IgD-negative memory B cell (primary cell): ENCODE measurements around the gene CEP131. TPM values are rescaled to one million over a fixed set of nuclear protein-coding genes. Genes with fewer than 3 reads are reported as not detected.

Source experiments
- H3K27ac Mint-ChIP-seq, 3 donors: one replicate each; pipeline ENCODE4 v1.8.0; 2020 to 2022; ENCODE audit warnings: mild to moderate bottlenecking in 3 of 3, mixed read lengths in 3 of 3, moderate library complexity in 1 of 3
- H3K27me3 Mint-ChIP-seq: one replicate; pipeline ENCODE4 v1.8.0; 2021; ENCODE audit warnings: mixed read lengths
- H3K36me3 Mint-ChIP-seq: one replicate; pipeline ENCODE4 v1.8.0; 2020; ENCODE audit warnings: mild to moderate bottlenecking, mixed read lengths
- H3K4me1 Mint-ChIP-seq, 3 donors: one replicate each; pipeline ENCODE4 v1.8.0; 2020 to 2022; ENCODE audit warnings: mixed read lengths in 3 of 3, mild to moderate bottlenecking in 1 of 3
- H3K4me3 Mint-ChIP-seq, 4 donors: one replicate each; pipeline ENCODE4 v1.8.0; 2020 to 2022; ENCODE audit warnings: mild to moderate bottlenecking in 4 of 4, mixed read lengths in 4 of 4, moderate library complexity in 3 of 4
- H3K9me3 Mint-ChIP-seq, 3 donors: one replicate each; pipeline ENCODE4 v1.8.0; 2020 to 2021; ENCODE audit warnings: mixed read lengths in 3 of 3, mild to moderate bottlenecking in 1 of 3
- polyA plus RNA-seq: library from polyadenylated mRNA; unstranded; fragments of 300-500 nt; fragmentation: Illumina TruSeq; gene quantifications from one replicate; pipeline ENCODE4 v1.2.3, GENCODE V29; 2021

CEP131 gene
- polyA plus RNA-seq, 1 donor from 2014 or later = 10.8 TPM

GRCh38 chr17:81196505-81197408 is 26.0 kb downstream of the CEP131 start:
- no peaks in the 10 kb centered on the region for H3K27me3 Mint-ChIP-seq
- no peak overlapping the region for H3K27ac Mint-ChIP-seq
- H3K4me1 Mint-ChIP-seq = no peaks in the 10 kb centered on the region
- no peaks in the 10 kb centered on the region for H3K36me3 Mint-ChIP-seq
- no peaks in the 10 kb centered on the region for H3K9me3 Mint-ChIP-seq
- no peak overlapping the region for H3K4me3 Mint-ChIP-seq

GRCh38 chr17:81195941-81196495 is 26.7 kb downstream of the CEP131 start:
- no peaks in the 10 kb centered on the region for H3K36me3 Mint-ChIP-seq
- no peak overlapping the region for H3K4me3 Mint-ChIP-seq
- no peaks in the 10 kb centered on the region for H3K27me3 Mint-ChIP-seq
- no peak overlapping the region for H3K27ac Mint-ChIP-seq
- H3K4me1 Mint-ChIP-seq = no peaks in the 10 kb centered on the region
- no peaks in the 10 kb centered on the region for H3K9me3 Mint-ChIP-seq

- Mint-ChIP-seq H3K4me1 (no peaks in the 10 kb centered on the region), H3K4me3 (no peak overlapping the region), H3K36me3 (no peaks in the 10 kb centered on the region), H3K27ac (no peak overlapping the region), H3K27me3 (no peaks in the 10 kb centered on the region), H3K9me3 (no peaks in the 10 kb centered on the region)
Measured at GRCh38 chr17:81194941-81195901, 27.5 kb downstream of the CEP131 start.

GRCh38 chr17:81194225-81194760 is 28.5 kb downstream of the CEP131 start:
- Mint-ChIP-seq H3K4me1 (no peaks in the 10 kb centered on the region), H3K27ac (no peak overlapping the region), H3K4me3 (no peak overlapping the region), H3K27me3 (no peaks in the 10 kb centered on the region), H3K36me3 (no peaks in the 10 kb centered on the region), H3K9me3 (no peaks in the 10 kb centered on the region)

GRCh38 chr17:81193470-81194224 is 29.1 kb downstream of the CEP131 start:
- Mint-ChIP-seq H3K4me3 (no peak overlapping the region), H3K9me3 (no peaks in the 10 kb centered on the region), H3K27me3 (no peaks in the 10 kb centered on the region), H3K27ac (no peak overlapping the region), H3K4me1 (no peaks in the 10 kb centered on the region), H3K36me3 (no peaks in the 10 kb centered on the region)

GRCh38 chr17:81193051-81193410 is 29.7 kb downstream of the CEP131 start:
- Mint-ChIP-seq H3K27me3 (no peaks in the 10 kb centered on the region), H3K9me3 (no peaks in the 10 kb centered on the region), H3K36me3 (no peaks in the 10 kb centered on the region), H3K27ac (no peak overlapping the region), H3K4me1 (no peaks in the 10 kb centered on the region), H3K4me3 (no peak overlapping the region)

- no peaks in the 10 kb centered on the region for H3K4me1 Mint-ChIP-seq
- H3K27me3 Mint-ChIP-seq = no peaks in the 10 kb centered on the region
- no peak overlapping the region for H3K4me3 Mint-ChIP-seq
- H3K9me3 Mint-ChIP-seq = no peaks in the 10 kb centered on the region
- no peak overlapping the region for H3K27ac Mint-ChIP-seq
- H3K36me3 Mint-ChIP-seq = no peaks in the 10 kb centered on the region
Measured at GRCh38 chr17:81192386-81193050, 30.2 kb downstream of the CEP131 start.

GRCh38 chr17:81191646-81192045 is 31.1 kb downstream of the CEP131 start:
- Mint-ChIP-seq H3K27me3 (no peaks in the 10 kb centered on the region), H3K4me3 (no peak overlapping the region), H3K9me3 (no peaks in the 10 kb centered on the region), H3K27ac (no peak overlapping the region), H3K4me1 (no peaks in the 10 kb centered on the region), H3K36me3 (no peaks in the 10 kb centered on the region)

- no peaks in the 10 kb centered on the region for H3K27me3 Mint-ChIP-seq
- no peaks in the 10 kb centered on the region for H3K36me3 Mint-ChIP-seq
- H3K9me3 Mint-ChIP-seq = no peaks in the 10 kb centered on the region
- no peak overlapping the region for H3K4me3 Mint-ChIP-seq
- no peaks in the 10 kb centered on the region for H3K4me1 Mint-ChIP-seq
- no peak overlapping the region for H3K27ac Mint-ChIP-seq
Measured at GRCh38 chr17:81191116-81191515, 31.6 kb downstream of the CEP131 start.

- H3K36me3 Mint-ChIP-seq = no peaks in the 10 kb centered on the region
- no peak overlapping the region for H3K27ac Mint-ChIP-seq
- no peaks in the 10 kb centered on the region for H3K9me3 Mint-ChIP-seq
- no peak overlapping the region for H3K4me3 Mint-ChIP-seq
- no peaks in the 10 kb centered on the region for H3K4me1 Mint-ChIP-seq
- no peaks in the 10 kb centered on the region for H3K27me3 Mint-ChIP-seq
Measured at GRCh38 chr17:81190591-81190990, 32.2 kb downstream of the CEP131 start.

- no peaks in the 10 kb centered on the region for H3K4me1 Mint-ChIP-seq
- no peaks in the 10 kb centered on the region for H3K27me3 Mint-ChIP-seq
- H3K9me3 Mint-ChIP-seq = no peaks in the 10 kb centered on the region
- no peak overlapping the region for H3K27ac Mint-ChIP-seq
- no peak overlapping the region for H3K4me3 Mint-ChIP-seq
- H3K36me3 Mint-ChIP-seq = no peaks in the 10 kb centered on the region
Measured at GRCh38 chr17:81189670-81190530, 32.9 kb downstream of the CEP131 start.

- Mint-ChIP-seq H3K27ac (no peak overlapping the region), H3K36me3 (no peaks in the 10 kb centered on the region), H3K4me1 (no peaks in the 10 kb centered on the region), H3K4me3 (peak overlapping the region in 1 of 4 donors; percentile 39), H3K9me3 (no peaks in the 10 kb centered on the region), H3K27me3 (no peaks in the 10 kb centered on the region)
Measured at GRCh38 chr17:81189016-81189415, 33.7 kb downstream of the CEP131 start.

- Mint-ChIP-seq H3K4me1 (no peaks in the 10 kb centered on the region), H3K9me3 (no peaks in the 10 kb centered on the region), H3K36me3 (no peaks in the 10 kb centered on the region), H3K4me3 (no peak overlapping the region), H3K27ac (no peak overlapping the region), H3K27me3 (no peaks in the 10 kb centered on the region)
Measured at GRCh38 chr17:81188491-81188840, 34.3 kb downstream of the CEP131 start.
